PC-3 (cell line): ENCODE data around the gene OLFML2B. TPM values are rescaled to one million over a fixed set of nuclear protein-coding genes. Genes with fewer than 3 reads are reported as not detected.

Source experiments
- ATAC-seq: fragments of 200-7000 bp; cut with Tn5 transposase; 2 replicates; pipeline ENCODE4 v1.9.1; 2020; ENCODE audit warnings: mild to moderate bottlenecking, moderate library complexity
- BruUV-seq: library from RNA; stranded (reverse); fragments of 400-500 nt; replicated peaks from 2 replicates; lab custom pipeline; 2021; lab: Mats Ljungman, UMichigan
- CTCF ChIA-PET: fragments of 300-600 bp; sonication (Branson Sonifier 250); formaldehyde crosslinking; loops from one replicate; lab custom pipeline; 2022; ENCODE audit warnings: antibody characterized with exemption; lab: Charles Lee
- POLR2A ChIA-PET: fragments of 300-600 bp; sonication (Branson Sonifier 250); formaldehyde crosslinking; loops from one replicate; lab custom pipeline; 2022; ENCODE audit warnings: antibody characterized with exemption; ENCODE audit not compliant: unreplicated experiment; lab: Charles Lee
- DNase-seq: peaks from one replicate; pipeline ENCODE4 v3.0.0-alpha.2; 2015
- H2AFZ ChIP-seq: fragments of 300-600 bp; sonication (generic); 2 replicates; pipeline ENCODE4 v1.6.0; 2016; ENCODE audit warnings: antibody characterized with exemption, low read length
- H3F3A ChIP-seq: fragments of 300-600 bp; sonication (generic); one replicate; pipeline ENCODE4 v1.6.0; 2017; ENCODE audit warnings: antibody characterized with exemption, low read length, control low read depth, mild to moderate bottlenecking; ENCODE audit not compliant: unreplicated experiment
- H3K27ac ChIP-seq: fragments of 300-600 bp; sonication (generic); 2 replicates; pipeline ENCODE4 v1.5.1; 2016; ENCODE audit warnings: mild to moderate bottlenecking, low read length
- H3K27me3 ChIP-seq: fragments of 300-600 bp; sonication (generic); 2 replicates; pipeline ENCODE4 v1.6.1; 2016; ENCODE audit warnings: low read length, mixed read lengths
- H3K36me3 ChIP-seq: fragments of 300-600 bp; sonication (generic); 2 replicates; pipeline ENCODE4 v1.6.1; 2016; ENCODE audit warnings: low read depth, mixed run types, low read length, mixed read lengths
- H3K4me1 ChIP-seq: fragments of 300-600 bp; sonication (generic); 2 replicates; pipeline ENCODE4 v1.5.1; 2016; ENCODE audit warnings: low read length; ENCODE audit not compliant: insufficient read depth
- H3K4me2 ChIP-seq: fragments of 300-600 bp; sonication (generic); 2 replicates; pipeline ENCODE4 v1.6.0; 2016; ENCODE audit warnings: low read length
- H3K4me3 ChIP-seq: fragments of 300-600 bp; sonication (generic); 2 replicates; pipeline ENCODE4 v1.5.1; 2016; ENCODE audit warnings: mild to moderate bottlenecking, low read length, mixed read lengths
- H3K79me2 ChIP-seq: fragments of 300-600 bp; sonication (generic); 2 replicates; pipeline ENCODE4 v1.6.1; 2017; ENCODE audit warnings: low read length, mixed read lengths
- H3K9ac ChIP-seq: fragments of 300-600 bp; sonication (generic); 2 replicates; pipeline ENCODE4 v1.6.0; 2016; ENCODE audit warnings: mild to moderate bottlenecking, low read length
- H3K9me2 ChIP-seq: fragments of 300-600 bp; sonication (generic); replicated peaks from 2 replicates; pipeline ENCODE4 v1.6.1; 2016; ENCODE audit warnings: mixed run types, low read length, mixed read lengths
- H3K9me3 ChIP-seq: fragments of 300-600 bp; sonication (generic); 2 replicates; pipeline ENCODE4 v1.6.1; 2016; ENCODE audit warnings: low read length, mixed read lengths
- H4K20me1 ChIP-seq: fragments of 300-600 bp; sonication (generic); 2 replicates; pipeline ENCODE4 v1.6.1; 2016; ENCODE audit warnings: low read length, mixed read lengths
- EZH2 ChIP-seq: fragments of 300-600 bp; sonication (generic); IDR thresholded peaks from one replicate; pipeline ENCODE4 v1.6.1; 2017; ENCODE audit warnings: antibody characterized with exemption, mild to moderate bottlenecking, low read length; ENCODE audit not compliant: unreplicated experiment
- EZH2phosphoT487 ChIP-seq: fragments of 300-600 bp; sonication (generic); IDR thresholded peaks from 2 replicates; pipeline ENCODE4 v1.6.1; 2018; ENCODE audit warnings: mild to moderate bottlenecking, antibody characterized with exemption, low read length, borderline replicate concordance
- intact Hi-C: fragments of 100-400 bp; cut with micrococcal nuclease; formaldehyde crosslinking; loops from 2 replicates; pipeline ENCODE4 v1.9.0; 2023
- total RNA-seq: library from RNA; depleted of rRNA; stranded (reverse); fragments of >200 nt; gene quantifications from 2 replicates; pipeline ENCODE4 v1.2.3, GENCODE V29; 2014
- TF ChIP-seq, protein P1 (sequence below): fragments of 300-600 bp; sonication (generic); conservative IDR thresholded peaks from 2 replicates; pipeline ENCODE4 v1.5.1; 2017; ENCODE audit warnings: antibody characterized with exemption, low read depth, mild to moderate bottlenecking, low read length

Gene OLFML2B
- total RNA-seq, 1 experiment from 2014 or later, result 1.4 TPM

DNA sequence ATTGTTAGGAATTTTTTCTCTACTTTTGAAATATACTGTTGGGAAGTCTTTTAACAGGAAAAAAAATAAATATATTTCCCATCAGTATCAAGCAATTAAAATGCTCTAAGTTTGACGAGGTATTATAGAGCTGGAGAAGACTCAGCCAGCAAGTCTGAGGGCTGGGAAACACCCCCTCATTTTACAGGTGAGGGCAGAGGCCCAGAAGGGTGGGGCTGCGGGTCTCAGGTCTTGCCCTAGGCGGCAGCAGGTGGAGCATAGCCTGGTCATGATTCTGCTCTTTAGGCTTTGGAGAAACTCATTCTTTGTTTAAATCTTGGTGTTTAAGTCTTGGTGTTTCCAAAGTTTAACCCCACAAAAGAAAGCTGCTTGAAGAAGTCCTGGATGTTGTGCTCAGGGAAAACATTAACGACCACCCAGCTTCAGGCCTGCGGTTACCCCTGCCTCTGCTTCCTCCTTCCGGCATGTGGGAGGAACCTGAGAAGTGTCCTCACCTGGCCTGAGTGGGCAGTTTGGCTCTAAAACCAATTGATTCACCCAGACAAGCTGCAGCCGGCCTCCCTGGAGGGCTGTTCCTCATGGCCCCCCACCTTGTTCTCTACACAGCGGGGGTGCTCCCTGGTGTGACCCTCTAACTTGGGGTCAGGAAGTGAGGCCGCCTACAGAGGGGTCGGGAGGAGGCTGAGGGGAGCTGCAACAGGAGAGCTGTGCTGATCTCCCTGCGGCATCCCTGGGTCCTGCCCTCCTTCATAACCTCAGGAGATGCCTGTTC, 41.7 kb downstream of the OLFML2B start:
- Histone ChIP-seq H3K9ac (no peak overlapping the region), H3F3A (no peaks in the 10 kb centered on the region), H3K4me1 (no peaks in the 10 kb centered on the region), H3K9me3 (no peaks in the 10 kb centered on the region), H3K27ac (no peak overlapping the region), H3K4me2 (no peak overlapping the region), H2AFZ (no peak overlapping the region), H3K4me3 (no peak overlapping the region), H3K9me2 (no peaks in the 10 kb centered on the region), H3K27me3 (no peaks in the 10 kb centered on the region), H3K79me2 (no peaks in the 10 kb centered on the region), H4K20me1 (no peaks in the 10 kb centered on the region), H3K36me3 (no peaks in the 10 kb centered on the region)
- intact Hi-C loops, result no loop called here
- ChIA-PET CTCF (no interaction called here), POLR2A (interaction anchor here (0.7 kb wide), 1 partner anchor 23 kb away, joined by 3 read pairs; no protein-coding TSS in a partner anchor)
- ATAC-seq, result no peak
- no TSS peak for BruUV-seq
- no peak for TF ChIP-seq EZH2phosphoT487
- TF ChIP-seq, protein P1, sequence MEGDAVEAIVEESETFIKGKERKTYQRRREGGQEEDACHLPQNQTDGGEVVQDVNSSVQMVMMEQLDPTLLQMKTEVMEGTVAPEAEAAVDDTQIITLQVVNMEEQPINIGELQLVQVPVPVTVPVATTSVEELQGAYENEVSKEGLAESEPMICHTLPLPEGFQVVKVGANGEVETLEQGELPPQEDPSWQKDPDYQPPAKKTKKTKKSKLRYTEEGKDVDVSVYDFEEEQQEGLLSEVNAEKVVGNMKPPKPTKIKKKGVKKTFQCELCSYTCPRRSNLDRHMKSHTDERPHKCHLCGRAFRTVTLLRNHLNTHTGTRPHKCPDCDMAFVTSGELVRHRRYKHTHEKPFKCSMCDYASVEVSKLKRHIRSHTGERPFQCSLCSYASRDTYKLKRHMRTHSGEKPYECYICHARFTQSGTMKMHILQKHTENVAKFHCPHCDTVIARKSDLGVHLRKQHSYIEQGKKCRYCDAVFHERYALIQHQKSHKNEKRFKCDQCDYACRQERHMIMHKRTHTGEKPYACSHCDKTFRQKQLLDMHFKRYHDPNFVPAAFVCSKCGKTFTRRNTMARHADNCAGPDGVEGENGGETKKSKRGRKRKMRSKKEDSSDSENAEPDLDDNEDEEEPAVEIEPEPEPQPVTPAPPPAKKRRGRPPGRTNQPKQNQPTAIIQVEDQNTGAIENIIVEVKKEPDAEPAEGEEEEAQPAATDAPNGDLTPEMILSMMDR, result no peak
- TF ChIP-seq EZH2, result no peak
- DNase-seq, result no peak

DNA sequence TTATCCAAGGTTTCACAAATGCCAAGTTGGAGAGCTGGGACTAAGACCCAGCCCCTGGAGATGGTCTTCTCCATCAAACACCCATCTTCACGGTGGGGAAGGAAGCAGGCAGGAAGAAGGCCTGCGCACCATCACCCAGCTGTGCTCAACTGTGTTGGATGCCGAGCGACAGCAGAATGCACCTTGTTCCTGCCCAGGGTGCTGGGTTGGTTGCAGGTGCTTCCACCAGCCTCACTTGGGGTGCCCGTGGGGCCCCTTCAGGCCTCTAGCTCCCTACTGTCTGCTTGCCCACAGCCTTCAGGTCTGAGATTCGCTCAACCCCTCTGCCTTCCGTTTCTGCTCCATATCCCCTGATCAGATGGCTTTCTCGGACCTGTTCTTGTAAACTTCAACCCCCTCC, 42.5 kb downstream of the OLFML2B start:
- no peaks in the 10 kb centered on the region for H3K27me3 ChIP-seq
- H3K36me3 ChIP-seq, result no peaks in the 10 kb centered on the region
- H2AFZ ChIP-seq, result no peak overlapping the region
- CTCF ChIA-PET, result no interaction called here
- no TSS peak for BruUV-seq
- H3K27ac ChIP-seq, result no peak overlapping the region
- no peak for ATAC-seq
- no peak overlapping the region for H3K9ac ChIP-seq
- no peaks in the 10 kb centered on the region for H3K9me2 ChIP-seq
- no peak overlapping the region for H3K4me2 ChIP-seq
- no peaks in the 10 kb centered on the region for H3F3A ChIP-seq
- H3K9me3 ChIP-seq, result no peaks in the 10 kb centered on the region
- no peak overlapping the region for H3K4me3 ChIP-seq
- H3K79me2 ChIP-seq, result no peaks in the 10 kb centered on the region
- H4K20me1 ChIP-seq, result no peaks in the 10 kb centered on the region
- intact Hi-C loops, result no loop called here
- no peak for DNase-seq
- H3K4me1 ChIP-seq, result no peaks in the 10 kb centered on the region
- TF ChIP-seq, protein P1, result no peak
- TF ChIP-seq EZH2phosphoT487 (no peak), EZH2 (no peak)
- POLR2A ChIA-PET, result no interaction called here

DNA sequence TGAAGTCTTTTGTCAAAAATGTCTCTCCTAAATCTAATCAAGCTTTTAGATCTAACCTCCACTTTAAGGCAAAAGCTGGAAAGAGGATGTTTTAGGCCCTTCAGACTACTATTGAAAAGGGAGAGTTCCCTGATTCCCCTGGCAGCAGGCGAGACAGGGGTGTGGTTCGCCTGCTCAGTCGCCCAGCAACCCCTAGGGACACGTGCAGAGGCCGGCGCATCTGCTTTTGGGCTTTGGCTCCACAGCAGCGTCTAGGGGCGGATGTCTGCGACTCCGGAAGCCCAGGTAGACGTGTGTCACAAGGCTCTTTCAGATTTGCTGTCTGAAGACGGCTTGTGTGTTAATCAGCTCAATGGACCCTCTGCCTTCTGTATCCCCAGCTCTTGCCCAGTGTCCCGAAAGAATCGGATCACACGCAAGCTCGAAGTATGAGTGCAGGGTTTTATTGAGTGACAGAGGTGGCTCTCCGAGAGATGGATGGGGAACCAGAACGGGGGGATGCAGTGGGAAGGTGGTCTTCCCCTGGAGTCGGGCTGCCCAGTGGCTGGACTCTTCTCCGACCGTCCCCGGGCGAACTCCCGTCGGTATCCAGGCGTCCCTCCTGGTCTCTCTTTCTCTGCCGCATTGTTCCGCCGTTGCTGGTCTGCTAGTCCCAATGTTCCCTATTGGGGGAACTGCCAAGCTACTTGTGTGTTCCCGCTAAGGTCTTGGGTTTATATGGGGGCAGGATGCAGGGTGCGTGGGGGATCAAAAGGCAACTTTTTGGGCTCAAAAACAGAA, 45.5 kb downstream of the OLFML2B start:
- Histone ChIP-seq H3K9me3 (no peaks in the 10 kb centered on the region), H3K4me1 (no peaks in the 10 kb centered on the region), H2AFZ (no peak overlapping the region), H3K36me3 (no peaks in the 10 kb centered on the region), H3K9me2 (no peaks in the 10 kb centered on the region), H3K4me2 (no peak overlapping the region), H3K9ac (no peak overlapping the region), H3K27me3 (no peaks in the 10 kb centered on the region), H3K4me3 (no peak overlapping the region), H3K27ac (no peak overlapping the region), H3K79me2 (no peaks in the 10 kb centered on the region), H3F3A (no peaks in the 10 kb centered on the region), H4K20me1 (no peaks in the 10 kb centered on the region)
- BruUV-seq, result no TSS peak
- ChIA-PET CTCF (no interaction called here), POLR2A (no interaction called here)
- ATAC-seq (no peak), DNase-seq (no peak)
- TF ChIP-seq EZH2, result no peak
- TF ChIP-seq, protein P1, result no peak
- TF ChIP-seq EZH2phosphoT487, result no peak
- intact Hi-C loops, result no loop called here
